Liver (tissue), 2 donors: ENCODE data around the gene BRD9.

Experiments used
- FOXA1 ChIP-seq: IDR thresholded peaks from 2 replicates; pipeline ENCODE4 v1.6.1; 2016; ENCODE audit warnings: antibody characterized with exemption
- TF ChIP-seq, protein P1 (sequence below): fragments of 150-350 bp; IDR thresholded peaks from 2 replicates; pipeline ENCODE4 v1.5.1; 2017; ENCODE audit warnings: improper control_type of control experiment, low read depth, low read length; ENCODE audit not compliant: missing input control
- TF ChIP-seq, protein P2 (sequence below): IDR thresholded peaks from 2 replicates; pipeline ENCODE4 v1.6.1; 2016; ENCODE audit warnings: antibody characterized with exemption, mild to moderate bottlenecking
- donor health status: healthy.

DNA sequence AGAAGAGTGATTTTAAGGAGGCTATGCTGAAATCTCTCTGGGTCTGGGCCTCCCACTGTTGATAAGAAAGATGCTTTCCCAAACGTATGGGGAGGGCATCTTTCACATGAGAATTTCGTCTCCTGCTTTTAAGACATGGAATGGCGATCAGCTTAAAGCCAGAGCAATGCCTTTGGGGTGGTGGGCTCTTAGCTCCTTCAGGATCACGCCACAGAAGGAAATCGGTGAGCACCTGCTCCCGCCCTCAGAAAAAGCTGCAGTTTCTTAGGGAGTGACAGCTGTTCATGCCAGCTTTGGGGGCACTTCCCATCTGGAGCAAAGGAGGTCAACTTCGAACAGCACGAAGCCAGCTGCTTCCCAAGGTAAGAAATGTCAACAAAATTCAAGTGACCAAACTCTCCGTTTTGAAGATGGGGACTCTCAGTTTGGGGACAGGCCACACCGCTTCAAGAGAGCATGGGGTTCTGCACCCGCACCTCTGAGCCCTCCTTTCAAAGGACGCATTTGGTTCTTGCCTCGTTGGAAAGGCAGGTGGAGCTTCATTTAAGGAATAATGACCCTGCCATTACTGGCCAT lies 39.1 kb upstream of the BRD9 start:
- TF ChIP-seq FOXA1, result no peak
- TF ChIP-seq, protein P1, sequence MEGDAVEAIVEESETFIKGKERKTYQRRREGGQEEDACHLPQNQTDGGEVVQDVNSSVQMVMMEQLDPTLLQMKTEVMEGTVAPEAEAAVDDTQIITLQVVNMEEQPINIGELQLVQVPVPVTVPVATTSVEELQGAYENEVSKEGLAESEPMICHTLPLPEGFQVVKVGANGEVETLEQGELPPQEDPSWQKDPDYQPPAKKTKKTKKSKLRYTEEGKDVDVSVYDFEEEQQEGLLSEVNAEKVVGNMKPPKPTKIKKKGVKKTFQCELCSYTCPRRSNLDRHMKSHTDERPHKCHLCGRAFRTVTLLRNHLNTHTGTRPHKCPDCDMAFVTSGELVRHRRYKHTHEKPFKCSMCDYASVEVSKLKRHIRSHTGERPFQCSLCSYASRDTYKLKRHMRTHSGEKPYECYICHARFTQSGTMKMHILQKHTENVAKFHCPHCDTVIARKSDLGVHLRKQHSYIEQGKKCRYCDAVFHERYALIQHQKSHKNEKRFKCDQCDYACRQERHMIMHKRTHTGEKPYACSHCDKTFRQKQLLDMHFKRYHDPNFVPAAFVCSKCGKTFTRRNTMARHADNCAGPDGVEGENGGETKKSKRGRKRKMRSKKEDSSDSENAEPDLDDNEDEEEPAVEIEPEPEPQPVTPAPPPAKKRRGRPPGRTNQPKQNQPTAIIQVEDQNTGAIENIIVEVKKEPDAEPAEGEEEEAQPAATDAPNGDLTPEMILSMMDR, result no peak
- TF ChIP-seq, protein P2, sequence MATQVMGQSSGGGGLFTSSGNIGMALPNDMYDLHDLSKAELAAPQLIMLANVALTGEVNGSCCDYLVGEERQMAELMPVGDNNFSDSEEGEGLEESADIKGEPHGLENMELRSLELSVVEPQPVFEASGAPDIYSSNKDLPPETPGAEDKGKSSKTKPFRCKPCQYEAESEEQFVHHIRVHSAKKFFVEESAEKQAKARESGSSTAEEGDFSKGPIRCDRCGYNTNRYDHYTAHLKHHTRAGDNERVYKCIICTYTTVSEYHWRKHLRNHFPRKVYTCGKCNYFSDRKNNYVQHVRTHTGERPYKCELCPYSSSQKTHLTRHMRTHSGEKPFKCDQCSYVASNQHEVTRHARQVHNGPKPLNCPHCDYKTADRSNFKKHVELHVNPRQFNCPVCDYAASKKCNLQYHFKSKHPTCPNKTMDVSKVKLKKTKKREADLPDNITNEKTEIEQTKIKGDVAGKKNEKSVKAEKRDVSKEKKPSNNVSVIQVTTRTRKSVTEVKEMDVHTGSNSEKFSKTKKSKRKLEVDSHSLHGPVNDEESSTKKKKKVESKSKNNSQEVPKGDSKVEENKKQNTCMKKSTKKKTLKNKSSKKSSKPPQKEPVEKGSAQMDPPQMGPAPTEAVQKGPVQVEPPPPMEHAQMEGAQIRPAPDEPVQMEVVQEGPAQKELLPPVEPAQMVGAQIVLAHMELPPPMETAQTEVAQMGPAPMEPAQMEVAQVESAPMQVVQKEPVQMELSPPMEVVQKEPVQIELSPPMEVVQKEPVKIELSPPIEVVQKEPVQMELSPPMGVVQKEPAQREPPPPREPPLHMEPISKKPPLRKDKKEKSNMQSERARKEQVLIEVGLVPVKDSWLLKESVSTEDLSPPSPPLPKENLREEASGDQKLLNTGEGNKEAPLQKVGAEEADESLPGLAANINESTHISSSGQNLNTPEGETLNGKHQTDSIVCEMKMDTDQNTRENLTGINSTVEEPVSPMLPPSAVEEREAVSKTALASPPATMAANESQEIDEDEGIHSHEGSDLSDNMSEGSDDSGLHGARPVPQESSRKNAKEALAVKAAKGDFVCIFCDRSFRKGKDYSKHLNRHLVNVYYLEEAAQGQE, result no peak
